ENCODE measurements around the gene TMPRSS9.

The TMPRSS9 gene

GRCh38 chr19:2329501-2329916 is 30.6 kb upstream of the TMPRSS9 start:
- no peak for DNase-seq (ENCODE audit: low read depth)

GRCh38 chr19:2330255-2330631 is 29.8 kb upstream of the TMPRSS9 start:
- no peak for DNase-seq (ENCODE audit: low read depth)

GRCh38 chr19:2330632-2331284 is 29.3 kb upstream of the TMPRSS9 start:
- no peak for DNase-seq (ENCODE audit: low read depth)

- no peak for DNase-seq (ENCODE audit: low read depth)
Measured at GRCh38 chr19:2331601-2332246, 28.3 kb upstream of the TMPRSS9 start.

GRCh38 chr19:2332341-2333026 is 27.6 kb upstream of the TMPRSS9 start:
- no peak for DNase-seq (ENCODE audit: low read depth)

GRCh38 chr19:2333027-2333806 is 26.8 kb upstream of the TMPRSS9 start:
- no peak for DNase-seq (ENCODE audit: low read depth)

- no peak for DNase-seq (ENCODE audit: low read depth)
Measured at GRCh38 chr19:2333807-2334211, 26.3 kb upstream of the TMPRSS9 start.

- no peak for DNase-seq (ENCODE audit: low read depth)
Measured at GRCh38 chr19:2334426-2334825, 25.6 kb upstream of the TMPRSS9 start.

- no peak for DNase-seq (ENCODE audit: low read depth)
Measured at GRCh38 chr19:2334986-2335846, 24.8 kb upstream of the TMPRSS9 start.

- no peak for DNase-seq (ENCODE audit: low read depth)
Measured at GRCh38 chr19:2335848-2336247, 24.2 kb upstream of the TMPRSS9 start.

- DNase-seq (ENCODE audit: low read depth): no peak
Measured at GRCh38 chr19:2336528-2337328, 23.3 kb upstream of the TMPRSS9 start.

- DNase-seq (ENCODE audit: low read depth): peak; percentile 29
Measured at GRCh38 chr19:2337329-2337707, 22.7 kb upstream of the TMPRSS9 start.

- no peak for DNase-seq (ENCODE audit: low read depth)
Measured at GRCh38 chr19:2338055-2338615, 21.9 kb upstream of the TMPRSS9 start.

- DNase-seq (ENCODE audit: low read depth): no peak
Measured at GRCh38 chr19:2338751-2339643, 21.1 kb upstream of the TMPRSS9 start.

- DNase-seq (ENCODE audit: low read depth): no peak
Measured at GRCh38 chr19:2339644-2340310, 20.3 kb upstream of the TMPRSS9 start.

- no peak for DNase-seq (ENCODE audit: low read depth)
Measured at GRCh38 chr19:2340496-2341243, 19.4 kb upstream of the TMPRSS9 start.

- DNase-seq (ENCODE audit: low read depth): no peak
Measured at GRCh38 chr19:2341244-2341751, 18.8 kb upstream of the TMPRSS9 start.

GRCh38 chr19:2341982-2342381 is 18.1 kb upstream of the TMPRSS9 start:
- DNase-seq (ENCODE audit: low read depth): no peak
